HG03060 (cell line): ENCODE measurements around the gene IGF2R.

Source experiments
- ATAC-seq: cut with Tn5 transposase; IDR thresholded peaks from one replicate; pipeline ENCODE4 v1.9.1; 2021; ENCODE audit warnings: low read depth, moderate number of reproducible peaks; ENCODE audit not compliant: unreplicated experiment

The IGF2R gene

GRCh38 chr6:160154471-160154870 lies 185.6 kb downstream of the IGF2R start:
- no peak for ATAC-seq

- ATAC-seq, result no peak
Observed at GRCh38 chr6:160156842-160157241, 188.0 kb downstream of the IGF2R start.

- no peak for ATAC-seq
Observed at GRCh38 chr6:160160450-160160849, 191.6 kb downstream of the IGF2R start.
